GM18499 (cell line): ENCODE results near the gene OR10C1.

Experiments used
- ATAC-seq: cut with Tn5 transposase; IDR thresholded peaks from one replicate; pipeline ENCODE4 v1.9.1; 2021; ENCODE audit warnings: moderate number of reproducible peaks; ENCODE audit not compliant: insufficient read depth, unreplicated experiment

Gene OR10C1

GRCh38 chr6:29474996-29475395 lies 35.9 kb downstream of the OR10C1 start:
- ATAC-seq = no peak

DNA sequence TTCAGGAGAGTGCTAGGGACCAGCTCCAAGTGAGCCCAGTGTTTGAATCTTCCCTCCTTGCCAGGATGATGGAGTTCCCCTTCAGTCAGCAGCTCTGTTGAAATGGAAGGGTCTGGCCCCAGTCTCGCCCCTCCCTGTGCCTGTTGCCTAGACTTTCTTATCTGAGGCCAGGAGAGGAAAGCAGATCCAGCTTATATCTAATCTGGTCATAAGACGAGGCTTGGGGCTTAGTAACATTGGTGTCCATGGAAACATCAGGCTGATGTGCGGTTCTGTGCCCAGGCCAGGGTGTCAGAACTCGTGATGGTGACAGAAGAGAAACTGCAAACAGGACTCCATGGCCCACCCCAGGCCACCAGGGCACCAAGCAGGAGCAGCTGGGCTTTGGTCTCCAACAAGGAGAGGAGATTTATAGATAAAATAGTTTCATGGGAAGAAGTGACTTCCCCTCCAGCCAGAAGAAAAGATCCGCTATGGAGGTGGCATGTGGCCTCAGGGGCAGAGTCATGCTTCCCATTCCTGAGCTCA lies 38.9 kb downstream of the OR10C1 start:
- ATAC-seq = no peak

DNA sequence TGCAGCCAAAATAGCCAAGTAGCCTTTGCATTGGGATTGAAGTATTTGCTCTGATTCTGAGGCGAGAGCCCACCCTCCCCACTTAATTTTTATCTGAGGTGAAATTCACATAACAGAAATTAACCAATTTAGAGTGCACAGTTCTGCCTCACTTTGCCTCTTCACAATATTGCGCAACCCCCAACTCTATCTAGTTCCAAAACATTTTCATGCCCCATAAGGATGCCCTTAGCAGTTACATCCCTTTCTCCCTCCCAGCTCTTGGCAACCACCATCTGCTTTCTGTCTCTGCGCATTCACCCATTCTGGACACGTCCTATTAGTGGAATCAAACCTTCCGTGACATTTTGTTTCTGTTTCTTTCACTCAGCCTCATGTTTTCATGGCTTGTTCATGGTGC lies 39.6 kb downstream of the OR10C1 start:
- no peak for ATAC-seq

GRCh38 chr6:29479560-29479959 lies 40.5 kb downstream of the OR10C1 start:
- ATAC-seq = no peak

DNA sequence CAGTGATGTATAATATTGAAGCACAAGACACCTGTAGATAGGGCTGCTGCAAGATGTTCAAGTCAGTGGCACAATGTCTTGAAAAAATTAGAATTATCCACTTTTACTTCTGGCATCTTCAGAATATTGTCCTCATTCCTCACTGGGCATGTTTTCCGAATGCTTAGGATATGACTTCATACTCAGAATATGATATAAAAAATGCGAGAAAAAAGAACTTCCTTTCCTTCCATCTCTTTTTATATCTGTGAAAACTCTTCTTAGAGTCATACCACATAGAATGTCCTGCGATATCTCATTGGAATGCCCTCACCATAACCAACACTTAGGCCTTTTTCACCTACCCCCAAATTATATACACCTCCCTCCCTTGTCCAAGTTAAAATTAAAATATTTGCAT lies 44.1 kb downstream of the OR10C1 start:
- no peak for ATAC-seq

GRCh38 chr6:29483735-29484134 lies 44.6 kb downstream of the OR10C1 start:
- ATAC-seq = no peak

DNA sequence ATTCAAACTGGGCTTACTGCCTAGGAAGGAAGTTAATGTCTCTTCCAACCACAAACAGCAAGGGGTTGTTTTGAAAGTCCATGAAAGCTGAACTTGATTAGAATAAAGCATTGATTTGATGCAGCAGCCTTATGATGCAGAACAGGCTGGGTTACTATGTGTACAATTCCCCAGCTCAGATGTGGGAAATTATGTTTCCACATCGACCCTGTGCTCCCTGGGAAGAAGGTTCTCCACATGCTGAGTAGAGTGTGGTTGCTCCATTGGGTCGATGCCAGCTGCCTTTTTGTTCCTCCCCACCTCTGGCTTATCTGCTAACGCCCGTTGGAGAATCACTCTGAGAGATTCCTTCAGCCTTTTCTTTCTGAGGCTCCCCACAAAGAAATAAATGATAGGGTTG lies 47.5 kb downstream of the OR10C1 start:
- ATAC-seq = no peak

GRCh38 chr6:29487131-29487530 lies 48.0 kb downstream of the OR10C1 start:
- ATAC-seq = no peak

GRCh38 chr6:29487660-29488059 lies 48.6 kb downstream of the OR10C1 start, which contains the start of gene MAS1L:
MAS1L (minus strand) TSS chr6:29487956; CDS start chr6:29487902, 54 bp downstream.
- ATAC-seq = no peak

GRCh38 chr6:29488874-29489273 lies 49.8 kb downstream of the OR10C1 start:
- no peak for ATAC-seq

- ATAC-seq = no peak
Observed at GRCh38 chr6:29489286-29489685, 50.2 kb downstream of the OR10C1 start.

DNA sequence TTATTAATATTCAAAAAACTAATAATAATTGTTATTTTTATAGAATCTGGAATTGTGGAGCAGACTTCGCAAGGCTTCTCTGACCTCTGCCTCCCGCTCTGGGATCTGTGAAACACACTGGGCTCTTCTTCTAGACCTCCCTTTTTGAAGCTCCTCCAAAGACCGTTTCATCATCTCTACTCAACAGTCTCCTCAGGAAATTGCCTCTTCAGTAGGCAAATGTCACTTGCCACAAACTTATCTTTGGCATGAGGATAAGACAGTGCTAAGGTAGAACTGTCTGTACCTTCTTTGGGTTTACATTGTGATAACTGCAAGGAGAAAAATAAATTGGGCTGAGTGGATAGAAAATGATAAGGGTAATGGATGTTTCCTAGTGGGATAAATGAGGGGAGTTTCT lies 50.9 kb downstream of the OR10C1 start:
- ATAC-seq = no peak

GRCh38 chr6:29490552-29490951 lies 51.4 kb downstream of the OR10C1 start:
- ATAC-seq = no peak
